ENCODE data around the gene C2CD4C. TPM values are rescaled to one million over a fixed set of nuclear protein-coding genes. Genes with fewer than 3 reads are reported as not detected.
"Not testable (repeated sequence)": the region's sequence is repeated elsewhere in the genome, so short reads cannot be mapped to it uniquely, and the experiment has no call there.

Gene C2CD4C
- total RNA-seq, 1 donor from 2014 or later: 1.7 TPM

DNA sequence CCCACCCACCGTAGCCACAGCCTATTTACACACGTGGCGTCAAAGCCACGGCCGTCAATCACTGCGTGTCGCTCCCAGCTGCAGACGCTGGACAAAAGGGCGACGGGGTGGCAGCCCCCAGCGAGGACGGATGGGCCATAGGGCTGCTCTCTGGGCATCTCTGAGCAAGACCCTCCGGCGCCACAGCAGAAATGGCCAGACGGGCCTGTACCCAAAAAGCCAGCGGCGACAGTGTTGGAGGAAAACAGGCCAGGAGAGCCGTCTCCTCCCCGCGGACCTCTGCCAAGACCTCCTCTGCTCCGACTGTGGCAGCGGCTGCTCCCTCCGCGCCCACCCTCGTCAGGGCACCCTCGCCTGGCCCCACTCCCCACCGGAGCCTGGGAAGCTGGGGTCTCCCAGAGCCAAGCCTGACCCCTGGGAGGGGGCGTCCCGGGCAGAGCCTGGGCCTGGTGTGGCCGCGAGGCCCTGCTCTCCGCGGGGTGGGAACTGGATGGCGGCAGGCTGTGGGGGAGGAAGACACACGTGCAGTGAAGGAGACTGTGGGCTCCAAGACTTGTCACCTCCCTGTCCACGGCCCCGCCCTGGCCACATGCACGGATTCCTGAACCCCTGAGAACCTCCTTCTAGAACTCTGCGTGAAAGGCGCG lies 2.7 kb downstream of the C2CD4C start:
- DNase-seq (no peak), ATAC-seq (ENCODE audit: poor library complexity) (no peak)
- intact Hi-C loops (cut with DNase I): no loop called here

DNA sequence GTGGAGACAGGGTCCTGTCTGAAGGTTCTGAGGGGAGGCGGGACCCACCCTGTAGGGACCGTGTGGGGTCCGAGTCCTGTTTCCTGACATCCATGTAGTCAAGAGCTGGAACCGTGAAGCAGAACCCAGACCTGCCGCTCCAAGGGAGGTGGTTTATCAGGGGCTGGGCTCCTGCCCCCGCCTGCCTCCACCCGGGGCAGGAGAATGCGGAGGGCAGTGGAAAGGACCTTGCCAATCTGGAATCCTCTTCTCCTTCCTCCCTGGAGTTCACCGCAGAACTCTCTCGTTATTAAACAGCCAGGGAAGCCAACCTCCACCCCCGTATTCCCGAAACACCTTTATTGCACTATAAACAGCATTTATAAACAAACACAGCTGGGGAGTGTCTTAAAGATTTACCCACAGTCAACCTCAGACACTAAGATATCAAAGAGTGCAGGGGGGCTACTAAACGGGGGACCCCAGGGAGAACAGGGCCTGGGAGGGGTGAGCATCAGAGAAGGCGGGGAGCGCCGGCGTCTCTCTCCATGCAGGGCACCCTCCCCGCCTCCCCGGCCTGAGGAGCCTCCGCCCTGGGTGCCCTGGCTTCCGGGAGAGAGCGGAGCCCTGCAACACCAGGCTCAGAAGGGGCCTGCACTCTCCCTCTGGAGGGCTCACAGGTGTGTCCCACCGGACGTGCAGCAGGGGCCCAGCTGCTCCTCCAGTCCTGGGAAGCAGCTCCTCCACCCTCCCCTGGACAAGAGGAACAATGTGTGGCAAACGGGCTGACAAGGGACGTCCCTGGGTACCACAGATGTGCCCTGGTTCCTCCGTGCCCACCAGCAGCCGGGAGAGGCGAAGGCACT lies 3.6 kb downstream of the C2CD4C start:
- intact Hi-C loops (cut with DNase I): no loop called here
- ATAC-seq (ENCODE audit: poor library complexity): no peak
- DNase-seq: no peak

- intact Hi-C loops (cut with DNase I): no loop called here
- ATAC-seq (ENCODE audit: poor library complexity) (no peak), DNase-seq (no peak)
These were observed 5.5 kb downstream of the C2CD4C start for GRCh38 chr19:403221-404027.

DNA sequence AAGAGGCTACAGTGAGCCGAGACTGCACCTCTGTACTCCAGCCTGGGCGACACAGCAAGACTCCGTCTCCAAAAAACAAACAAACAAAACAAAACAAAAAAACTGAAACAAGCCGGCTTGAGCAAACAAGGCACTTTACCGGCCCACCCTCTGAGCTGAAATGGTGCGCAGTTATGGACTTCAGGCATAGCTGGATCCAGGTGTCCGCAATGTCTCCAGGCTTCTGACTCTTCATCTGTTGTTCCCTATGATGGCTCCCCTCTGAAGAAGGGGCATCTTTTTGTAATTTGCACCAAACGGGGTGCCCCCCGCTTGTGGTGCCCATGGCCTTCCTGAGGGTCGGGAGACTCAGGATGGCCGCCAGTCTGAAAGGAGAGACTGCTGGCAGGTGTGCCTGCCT lies 6.2 kb downstream of the C2CD4C start:
- ATAC-seq (ENCODE audit: poor library complexity) (no peak), DNase-seq (no peak)
- intact Hi-C loops (cut with DNase I): no loop called here

DNA sequence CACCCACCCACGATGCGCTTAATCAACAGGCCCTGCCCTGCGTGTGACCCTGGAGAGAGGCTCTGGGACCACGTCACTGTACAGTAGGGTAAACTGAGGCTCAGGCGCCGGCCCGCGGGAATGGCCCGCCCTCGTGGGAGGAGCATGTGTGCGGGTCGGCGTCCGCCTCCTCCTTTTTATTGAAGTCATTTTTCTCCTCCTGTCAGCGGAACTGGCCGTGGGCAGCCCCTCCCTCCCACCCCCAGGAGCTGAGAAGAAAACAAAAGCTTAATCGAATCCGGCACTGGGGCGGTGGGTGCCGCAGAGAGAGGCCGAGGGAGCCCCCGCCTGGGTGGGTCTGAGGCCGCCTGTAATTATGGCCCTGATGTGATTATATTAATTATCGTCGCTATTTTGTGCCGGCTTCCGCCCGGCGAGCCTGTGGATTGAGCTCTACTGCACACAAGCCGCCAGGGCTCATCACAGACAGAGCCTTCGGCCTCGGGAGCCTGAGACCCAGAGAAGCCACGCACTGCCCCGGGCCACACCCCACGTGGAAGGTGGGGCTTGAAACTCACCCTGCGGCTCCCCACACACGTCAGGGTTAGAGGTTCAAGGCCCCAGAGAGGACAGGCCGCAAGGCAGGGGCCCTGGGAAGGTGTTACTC lies 7.0 kb downstream of the C2CD4C start:
- ATAC-seq (ENCODE audit: poor library complexity): no peak
- intact Hi-C loops (cut with DNase I): no loop called here
- no peak for DNase-seq

- intact Hi-C loops (cut with DNase I): no loop called here
- no peak for DNase-seq
- ATAC-seq (ENCODE audit: poor library complexity): no peak
These were observed 7.7 kb downstream of the C2CD4C start for GRCh38 chr19:400976-401865.

- ATAC-seq (ENCODE audit: poor library complexity) (no peak), DNase-seq (no peak)
- intact Hi-C loops (cut with DNase I): no loop called here
These were observed 9.6 kb downstream of the C2CD4C start for GRCh38 chr19:399370-399769.

GRCh38 chr19:398719-399118 lies 10.2 kb downstream of the C2CD4C start:
- ATAC-seq (ENCODE audit: poor library complexity) (no peak), DNase-seq (no peak)
- intact Hi-C loops (cut with DNase I): no loop called here

DNA sequence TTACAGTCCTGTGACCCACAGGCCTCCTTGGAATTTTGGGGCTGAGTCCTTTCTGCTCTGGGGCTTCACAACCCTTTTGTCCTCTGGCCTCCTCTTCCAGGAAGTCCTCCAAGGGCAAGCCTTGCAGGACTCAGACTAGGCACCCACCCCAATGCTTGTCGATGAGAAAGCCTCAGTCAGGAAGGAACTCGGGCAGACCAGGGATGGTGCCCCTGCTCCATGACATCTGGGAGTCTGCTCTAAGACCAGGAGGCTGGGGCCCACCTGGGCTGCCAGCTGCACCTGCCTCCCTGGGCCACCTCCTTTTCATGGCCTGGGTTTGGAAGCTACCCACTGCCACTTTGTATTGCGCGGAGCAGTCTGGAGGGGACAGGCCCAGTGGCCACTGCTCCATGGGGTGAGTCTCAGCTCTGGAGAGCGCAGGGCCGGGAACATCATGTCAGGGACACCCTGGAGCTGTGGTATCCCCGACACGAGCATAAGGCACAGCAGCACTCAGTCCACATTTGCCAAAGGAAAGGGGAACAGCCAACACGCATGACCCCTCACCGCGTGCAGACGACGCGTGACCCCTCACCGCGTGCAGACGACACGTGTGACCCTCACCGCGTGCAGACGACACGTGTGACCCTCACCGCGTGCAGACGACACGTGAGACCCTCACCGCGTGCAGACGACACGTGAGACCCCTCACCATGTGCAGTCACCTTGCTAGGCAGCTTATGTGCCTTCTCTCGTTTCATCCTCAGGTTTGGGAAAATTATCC lies 10.8 kb downstream of the C2CD4C start:
- DNase-seq (no peak), ATAC-seq (ENCODE audit: poor library complexity) (no peak)
- intact Hi-C loops (cut with DNase I): no loop called here

DNA sequence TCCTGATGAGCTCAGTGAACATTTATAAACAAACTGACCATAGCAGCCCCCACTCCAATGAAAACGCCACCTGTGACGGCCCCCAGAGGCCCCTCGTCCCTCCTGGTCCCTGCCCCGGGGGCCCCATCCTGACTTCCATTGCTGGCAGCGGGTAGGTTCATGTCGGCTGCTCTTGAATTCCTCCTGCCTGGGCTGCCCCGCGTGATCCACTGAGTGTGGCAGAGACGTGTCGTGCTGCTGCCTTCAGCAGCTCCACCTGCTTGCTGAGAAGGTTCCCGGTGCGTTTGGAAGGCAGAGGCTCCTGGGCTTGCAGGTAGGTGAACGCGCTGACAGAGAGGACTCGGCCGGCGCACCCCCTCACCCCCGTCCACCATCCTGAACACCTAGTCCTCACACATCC lies 11.6 kb downstream of the C2CD4C start:
- intact Hi-C loops (cut with DNase I): no loop called here
- no peak for ATAC-seq (ENCODE audit: poor library complexity)
- DNase-seq: no peak

GRCh38 chr19:395467-395866 lies 13.5 kb downstream of the C2CD4C start:
- DNase-seq (no peak), ATAC-seq (ENCODE audit: poor library complexity) (no peak)
- intact Hi-C loops (cut with DNase I): no loop called here

GRCh38 chr19:394857-395256 lies 14.1 kb downstream of the C2CD4C start:
- intact Hi-C loops (cut with DNase I); ATAC-seq (ENCODE audit: poor library complexity); DNase-seq: not testable (repeated sequence)

GRCh38 chr19:393560-393959 lies 15.4 kb downstream of the C2CD4C start:
- DNase-seq; ATAC-seq (ENCODE audit: poor library complexity); intact Hi-C loops (cut with DNase I): not testable (repeated sequence)

DNA sequence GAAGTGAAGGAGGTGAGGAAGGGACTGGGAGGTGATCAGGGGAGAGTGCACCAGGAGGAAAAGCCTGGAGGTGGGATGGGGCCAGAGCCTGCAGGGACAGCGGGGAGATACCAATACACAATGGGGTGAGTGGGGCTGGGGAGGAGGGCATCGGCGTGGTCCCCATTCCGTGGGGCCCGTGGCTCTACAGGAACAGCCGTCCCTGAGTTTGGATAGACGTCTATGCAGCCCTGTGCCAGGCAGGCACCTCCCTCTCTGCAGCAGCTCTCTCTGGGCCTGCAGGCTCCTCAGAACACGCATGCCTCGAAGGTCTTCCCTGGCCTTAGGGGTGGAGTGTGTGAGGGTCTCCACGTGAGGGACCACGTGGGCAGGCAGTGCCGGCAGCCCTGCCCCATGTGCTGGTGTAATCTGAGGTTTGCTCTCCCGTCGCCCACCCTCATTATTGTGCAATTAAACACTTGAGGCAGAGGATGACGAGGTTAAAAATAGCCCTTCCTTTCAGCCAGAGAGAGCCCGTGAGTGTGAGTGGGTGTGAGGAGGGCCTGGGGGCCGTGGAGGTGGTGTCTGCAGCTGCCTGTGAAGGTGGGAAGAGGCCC lies 16.5 kb downstream of the C2CD4C start:
- ATAC-seq (ENCODE audit: poor library complexity) (no peak), DNase-seq (no peak)
- intact Hi-C loops (cut with DNase I): no loop called here

- DNase-seq (no peak), ATAC-seq (ENCODE audit: poor library complexity) (no peak)
- intact Hi-C loops (cut with DNase I): no loop called here
These were observed 17.1 kb downstream of the C2CD4C start for GRCh38 chr19:391726-392374.

- no peak for DNase-seq
- no peak for ATAC-seq (ENCODE audit: poor library complexity)
- intact Hi-C loops (cut with DNase I): no loop called here
These were observed 17.8 kb downstream of the C2CD4C start for GRCh38 chr19:391207-391557.

Data from Right ventricle myocardium superior (tissue), 1 donor.